ENCODE results near the gene LILRB3. TPM values are rescaled to one million over a fixed set of nuclear protein-coding genes. Genes with fewer than 3 reads are reported as not detected.
"Not testable (repeated sequence)": the region's sequence is repeated elsewhere in the genome, so short reads cannot be mapped to it uniquely, and the experiment has no call there.

LILRB3 gene
- 1 to 10 TPM in 1 of 2 donors, under 1 TPM in 1; 0.31 to 1.2 TPM for total RNA-seq

DNA sequence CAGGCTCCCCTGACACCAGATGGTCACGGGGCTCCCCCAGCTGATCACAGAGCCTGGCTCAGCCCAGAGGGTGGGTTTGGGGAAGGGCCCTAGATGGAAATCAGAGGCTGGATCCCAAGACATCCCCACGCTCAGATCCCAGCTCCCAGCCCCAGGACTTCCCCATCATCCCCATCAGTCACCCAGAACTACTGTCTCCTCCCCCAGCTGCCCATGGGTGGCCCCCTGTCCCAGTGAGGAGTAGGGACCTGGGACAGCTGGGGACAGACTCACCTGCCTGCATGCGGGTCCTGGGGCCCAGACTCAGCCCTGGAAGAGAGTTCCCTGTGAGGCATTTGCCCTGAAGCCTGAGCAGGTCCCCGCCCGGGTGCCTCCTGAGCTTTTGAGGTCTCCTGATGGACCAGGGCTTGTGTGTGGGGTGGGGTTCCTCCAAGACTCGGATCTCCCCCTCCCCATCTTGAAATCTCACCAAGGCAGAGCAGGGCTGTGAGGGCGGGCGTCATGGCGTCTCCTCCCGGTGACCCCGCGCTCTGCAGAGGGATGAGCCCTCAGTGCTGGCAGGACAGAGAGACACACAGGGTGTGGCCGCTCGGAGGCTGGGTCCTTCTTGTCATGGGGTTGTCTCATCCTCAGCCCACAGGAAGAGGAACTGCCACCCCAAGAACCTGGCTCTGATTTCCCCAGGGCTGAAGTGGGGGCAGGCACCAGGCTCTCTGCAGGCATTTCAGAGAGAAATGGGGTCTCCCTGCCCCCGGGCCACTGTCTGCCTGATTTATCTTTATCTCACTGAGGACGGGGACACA, at the start of gene LILRB3:
LILRB3 (minus strand) TSS at position 534 of the 803 bp plus-strand sequence; CDS start at position 503, 31 bp downstream.
- not testable (repeated sequence) for H3K4me1 Mint-ChIP-seq (ENCODE audit: low read depth); H3K36me3 Mint-ChIP-seq (ENCODE audit: insufficient read depth in 2 of 2); H3K27ac Mint-ChIP-seq; H3K4me3 Mint-ChIP-seq; H3K9me3 Mint-ChIP-seq; DNase-seq
- peak; percentile 26 to 57 for ATAC-seq (replicated peaks in 1 of 2)
- peaks cover 11% of the 10 kb centered on the region for H3K27me3 Mint-ChIP-seq (ENCODE audit: low read depth)

DNA sequence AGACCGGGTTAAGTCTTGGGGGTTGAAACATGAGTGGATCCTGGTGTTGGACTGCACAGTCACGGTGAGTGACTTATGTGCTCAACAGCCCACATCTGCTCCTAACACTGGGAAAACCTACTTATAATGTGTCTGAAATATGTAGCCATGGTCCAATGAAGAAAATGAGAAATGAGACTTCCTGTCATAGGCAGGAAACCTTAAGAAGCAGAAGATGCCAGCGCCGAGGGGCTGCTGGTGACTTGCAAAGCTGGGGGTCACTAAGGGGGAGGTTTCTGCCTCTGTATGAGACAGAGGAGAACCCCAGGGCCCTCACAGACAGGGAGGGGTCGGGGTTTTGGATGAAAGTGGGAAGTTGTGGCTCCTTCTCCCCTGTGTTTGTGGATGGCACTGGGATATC, 49.4 kb upstream of the LILRB3 start:
- not testable (repeated sequence) for H3K9me3 Mint-ChIP-seq; H3K36me3 Mint-ChIP-seq (ENCODE audit: insufficient read depth in 2 of 2); H3K4me3 Mint-ChIP-seq; ATAC-seq (replicated peaks in 1 of 2); H3K4me1 Mint-ChIP-seq (ENCODE audit: low read depth); H3K27ac Mint-ChIP-seq; DNase-seq
- H3K27me3 Mint-ChIP-seq (ENCODE audit: low read depth) = peaks cover 42% of the 10 kb centered on the region

DNA sequence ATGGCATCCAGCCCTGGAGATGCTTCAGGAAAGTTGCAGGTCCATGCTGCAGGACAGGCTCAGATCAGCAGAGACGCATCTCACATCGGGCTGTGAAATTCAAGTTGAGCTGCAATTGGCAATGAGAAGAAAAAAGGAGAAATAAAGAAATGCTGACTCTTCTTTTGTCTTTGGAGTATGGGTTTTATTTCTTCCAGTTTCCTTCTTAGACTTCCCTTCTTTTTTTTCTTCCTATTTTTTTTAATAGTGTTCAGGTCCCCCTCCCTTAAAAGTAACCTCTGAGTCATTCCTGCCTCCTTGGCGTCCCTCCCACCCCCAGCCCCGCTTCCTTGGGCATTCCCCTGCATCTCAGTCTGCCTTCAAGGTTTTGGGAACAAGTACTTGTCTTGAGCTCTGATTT, 48.8 kb upstream of the LILRB3 start:
- not testable (repeated sequence) for H3K4me1 Mint-ChIP-seq (ENCODE audit: low read depth); H3K36me3 Mint-ChIP-seq (ENCODE audit: insufficient read depth in 2 of 2); H3K9me3 Mint-ChIP-seq; ATAC-seq (replicated peaks in 1 of 2); H3K4me3 Mint-ChIP-seq; DNase-seq; H3K27ac Mint-ChIP-seq
- peaks cover 42% of the 10 kb centered on the region for H3K27me3 Mint-ChIP-seq (ENCODE audit: low read depth)

DNA sequence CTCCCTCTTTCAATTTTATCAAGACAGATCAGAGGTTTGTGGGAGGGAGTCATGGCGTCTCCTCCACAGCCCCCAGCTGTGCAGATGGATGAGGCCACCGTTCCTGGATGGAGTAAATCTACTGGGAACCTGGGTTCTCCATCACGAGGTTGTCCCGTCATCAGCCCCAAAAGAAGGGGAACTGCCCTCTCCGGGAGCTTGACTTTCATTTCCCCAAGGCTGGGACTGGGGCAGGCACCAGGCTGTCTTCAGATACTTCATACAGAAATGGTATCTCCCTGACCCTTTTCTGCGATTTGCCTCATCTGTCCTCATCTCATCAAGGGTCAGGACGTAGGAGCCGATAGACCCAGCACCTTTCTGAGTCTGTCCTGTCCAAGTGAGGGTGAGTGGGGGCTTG, 48.3 kb upstream of the LILRB3 start:
- ATAC-seq (replicated peaks in 1 of 2) = no peak
- peaks cover 42% of the 10 kb centered on the region for H3K27me3 Mint-ChIP-seq (ENCODE audit: low read depth)
- H3K4me3 Mint-ChIP-seq = no peak overlapping the region
- H3K4me1 Mint-ChIP-seq (ENCODE audit: low read depth) = no peaks in the 10 kb centered on the region
- H3K36me3 Mint-ChIP-seq (ENCODE audit: insufficient read depth in 2 of 2) = no peaks in the 10 kb centered on the region
- H3K9me3 Mint-ChIP-seq = no peaks in the 10 kb centered on the region
- no peak for DNase-seq
- H3K27ac Mint-ChIP-seq = no peak overlapping the region

DNA sequence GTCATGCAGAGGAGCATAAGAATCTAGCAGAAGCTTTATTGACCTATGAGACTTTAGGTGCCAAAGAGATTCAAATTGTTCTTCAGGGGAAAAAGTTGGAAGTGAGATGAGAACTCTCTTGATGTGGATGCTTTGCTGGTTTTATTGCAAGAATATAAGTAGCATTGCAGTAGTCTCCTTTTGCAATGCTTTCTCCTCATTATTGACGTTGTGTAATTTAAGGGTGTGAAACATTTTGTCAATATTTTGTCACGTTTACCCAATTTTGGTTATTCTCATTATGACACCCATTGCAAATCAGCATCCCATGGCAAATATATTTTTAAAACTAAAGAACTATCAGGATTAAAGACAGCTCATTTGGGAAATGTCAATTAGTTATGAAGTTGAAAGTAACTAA, 46.1 kb upstream of the LILRB3 start:
- Mint-ChIP-seq H3K9me3 (no peaks in the 10 kb centered on the region), H3K27me3 (ENCODE audit: low read depth) (peaks cover 51% of the 10 kb centered on the region), H3K4me3 (no peak overlapping the region), H3K36me3 (ENCODE audit: insufficient read depth in 2 of 2) (no peaks in the 10 kb centered on the region), H3K27ac (no peak overlapping the region), H3K4me1 (ENCODE audit: low read depth) (no peaks in the 10 kb centered on the region)
- DNase-seq (no peak), ATAC-seq (replicated peaks in 1 of 2) (no peak)

DNA sequence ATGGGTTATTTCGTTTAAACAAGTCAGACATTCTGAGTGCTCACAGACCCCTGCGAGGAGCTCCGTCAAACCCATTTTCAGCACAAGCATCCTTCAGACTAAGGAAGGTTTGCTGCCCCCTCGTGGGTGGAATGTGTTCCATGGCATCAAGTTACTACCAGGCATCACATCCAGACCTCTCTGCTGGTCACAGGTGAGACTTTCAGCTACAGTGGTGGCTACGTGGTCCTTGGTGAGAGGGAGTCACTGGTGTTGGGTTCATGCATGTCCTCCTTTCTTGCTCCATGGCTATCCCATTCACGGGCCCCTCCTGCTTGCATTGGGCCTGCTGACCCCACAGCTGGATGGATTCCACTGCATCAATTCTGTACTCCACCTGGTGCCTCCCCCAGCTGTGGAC, 43.3 kb upstream of the LILRB3 start:
- peak; percentile 68 to 75 for DNase-seq

DNA sequence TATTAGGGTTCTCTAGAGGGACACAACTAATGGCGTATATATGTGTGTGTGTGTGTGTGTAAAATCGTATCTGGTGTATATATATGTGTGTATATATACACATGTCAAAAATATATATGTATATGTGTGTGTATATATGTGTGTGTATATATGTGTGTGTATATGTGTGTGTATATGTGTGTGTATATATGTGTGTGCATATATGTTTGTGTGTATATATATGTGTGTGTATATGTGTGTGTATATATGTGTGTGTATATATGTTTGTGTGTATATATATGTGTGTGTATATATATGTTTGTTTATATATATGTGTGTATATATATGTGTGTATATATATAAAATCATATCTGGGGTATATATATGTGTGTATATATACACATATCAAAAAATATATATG, 39.7 kb upstream of the LILRB3 start:
- no peak overlapping the region for H3K27ac Mint-ChIP-seq
- ATAC-seq (replicated peaks in 1 of 2) = no peak
- peaks cover 16% of the 10 kb centered on the region for H3K27me3 Mint-ChIP-seq (ENCODE audit: low read depth)
- no peak overlapping the region for H3K4me3 Mint-ChIP-seq
- no peak for DNase-seq
- H3K4me1 Mint-ChIP-seq (ENCODE audit: low read depth) = no peaks in the 10 kb centered on the region
- H3K9me3 Mint-ChIP-seq = no peaks in the 10 kb centered on the region
- no peaks in the 10 kb centered on the region for H3K36me3 Mint-ChIP-seq (ENCODE audit: insufficient read depth in 2 of 2)

More for the DNA sequence above, 43.3 kb upstream of the LILRB3 start:
- ATAC-seq (replicated peaks in 1 of 2) = peak; percentile 64
- H3K27ac Mint-ChIP-seq = no peak overlapping the region
- H3K9me3 Mint-ChIP-seq = no peaks in the 10 kb centered on the region
- no peaks in the 10 kb centered on the region for H3K36me3 Mint-ChIP-seq (ENCODE audit: insufficient read depth in 2 of 2)
- no peaks in the 10 kb centered on the region for H3K4me1 Mint-ChIP-seq (ENCODE audit: low read depth)
- no peak overlapping the region for H3K4me3 Mint-ChIP-seq
- H3K27me3 Mint-ChIP-seq (ENCODE audit: low read depth) = peaks cover 41% of the 10 kb centered on the region

DNA sequence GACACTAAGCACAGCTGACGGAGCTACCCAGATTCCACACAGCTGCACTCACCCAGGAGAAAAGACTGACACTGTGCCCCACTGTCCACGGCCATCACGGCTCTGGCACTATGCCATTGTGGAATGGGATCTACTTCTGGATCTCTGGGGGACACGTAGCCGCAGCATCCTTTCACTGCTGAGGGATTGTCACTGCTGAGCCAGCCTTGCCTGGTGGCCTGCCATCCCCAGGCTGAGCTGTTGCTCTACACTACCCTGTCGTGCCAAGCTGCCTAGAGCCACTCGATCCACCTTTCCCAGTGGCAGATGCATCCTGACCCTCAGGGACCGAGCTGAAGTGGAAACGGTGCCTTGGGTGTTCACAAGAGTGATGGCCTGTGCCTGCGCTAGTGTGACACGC, 39.3 kb upstream of the LILRB3 start:
- ATAC-seq (replicated peaks in 1 of 2) (no peak), DNase-seq (no peak)
- Mint-ChIP-seq H3K4me1 (ENCODE audit: low read depth) (no peaks in the 10 kb centered on the region), H3K4me3 (no peak overlapping the region), H3K36me3 (ENCODE audit: insufficient read depth in 2 of 2) (no peaks in the 10 kb centered on the region), H3K9me3 (no peaks in the 10 kb centered on the region), H3K27me3 (ENCODE audit: low read depth) (peaks cover 15% of the 10 kb centered on the region), H3K27ac (no peak overlapping the region)

DNA sequence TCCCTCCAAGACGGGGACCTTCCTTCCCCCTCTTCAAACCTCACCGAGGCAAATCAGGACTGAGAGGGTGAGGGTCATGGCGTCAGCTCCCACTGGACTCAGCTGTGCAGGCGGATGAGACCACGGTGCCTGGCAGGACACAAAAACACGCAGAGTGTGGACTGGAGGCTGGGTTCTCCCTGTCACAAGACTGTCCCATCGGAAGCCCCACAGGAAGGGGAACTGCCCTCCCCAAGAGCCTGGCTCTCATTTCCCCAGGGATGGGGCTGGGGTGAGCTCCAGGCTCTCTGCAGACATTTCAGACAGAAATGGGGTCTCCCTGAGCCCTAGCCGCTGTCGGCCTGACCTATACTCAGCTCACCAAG, 34.3 kb upstream of the LILRB3 start, which contains the start of gene LILRB5:
LILRB5 (minus strand) TSS at position 158 of the 365 bp plus-strand sequence; CDS start at position 78, 80 bp downstream.
- ATAC-seq (replicated peaks in 1 of 2) (no peak), DNase-seq (no peak)
- Mint-ChIP-seq H3K9me3 (no peaks in the 10 kb centered on the region), H3K27ac (no peak within 1 kb of the TSS), H3K27me3 (ENCODE audit: low read depth) (peaks cover 6% of the 10 kb centered on the region), H3K36me3 (ENCODE audit: insufficient read depth in 2 of 2) (no peaks in the 10 kb centered on the region), H3K4me3 (no peak within 1 kb of the TSS), H3K4me1 (ENCODE audit: low read depth) (no peaks in the 10 kb centered on the region)

DNA sequence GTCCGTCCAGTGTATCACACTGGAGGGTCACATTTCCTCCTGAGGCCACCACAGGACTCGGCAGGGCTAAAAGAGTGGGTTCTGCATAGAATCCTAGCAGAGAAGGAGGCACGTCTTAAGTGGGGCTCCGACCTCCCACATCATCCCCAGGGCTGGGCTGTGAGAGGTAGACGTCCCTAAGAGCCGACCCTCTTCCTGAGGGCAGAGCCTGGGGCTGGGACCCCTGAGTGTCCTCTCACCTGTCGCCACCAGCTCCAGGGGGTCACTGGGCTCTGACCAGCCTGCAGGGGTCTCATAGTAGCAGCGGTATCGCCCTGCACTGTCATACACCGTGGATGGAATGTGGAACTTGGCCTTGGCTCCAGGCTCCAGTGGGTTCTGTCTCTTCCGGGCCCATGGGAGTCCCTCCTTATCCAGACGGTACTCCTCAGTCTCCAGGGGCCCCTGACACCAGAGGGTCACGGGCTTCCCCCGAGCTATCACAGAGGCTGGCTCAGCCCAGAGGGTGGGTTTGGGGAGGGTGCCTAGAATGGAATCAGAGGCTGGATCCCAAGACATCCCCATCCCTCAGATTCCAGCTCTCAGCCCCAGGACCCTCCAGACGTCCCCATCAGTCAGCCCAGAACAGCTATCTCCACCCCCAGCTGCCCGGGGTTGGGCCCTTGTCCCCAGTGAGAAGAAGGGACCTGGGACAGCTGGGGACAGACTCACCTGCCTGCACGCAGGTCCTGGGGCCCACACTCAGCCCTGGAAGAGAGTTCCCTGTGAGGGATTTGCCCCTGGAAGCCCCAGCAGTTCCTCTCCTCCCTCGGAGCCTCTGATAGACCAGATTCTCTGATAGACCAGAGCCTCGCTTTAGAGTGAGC, 33.7 kb upstream of the LILRB3 start:
- Mint-ChIP-seq H3K27me3 (ENCODE audit: low read depth) (peaks cover 6% of the 10 kb centered on the region), H3K9me3 (no peaks in the 10 kb centered on the region), H3K4me1 (ENCODE audit: low read depth) (no peaks in the 10 kb centered on the region), H3K36me3 (ENCODE audit: insufficient read depth in 2 of 2) (no peaks in the 10 kb centered on the region), H3K4me3 (no peak overlapping the region), H3K27ac (no peak overlapping the region)
- DNase-seq = no peak
- ATAC-seq (replicated peaks in 1 of 2) = no peak

DNA sequence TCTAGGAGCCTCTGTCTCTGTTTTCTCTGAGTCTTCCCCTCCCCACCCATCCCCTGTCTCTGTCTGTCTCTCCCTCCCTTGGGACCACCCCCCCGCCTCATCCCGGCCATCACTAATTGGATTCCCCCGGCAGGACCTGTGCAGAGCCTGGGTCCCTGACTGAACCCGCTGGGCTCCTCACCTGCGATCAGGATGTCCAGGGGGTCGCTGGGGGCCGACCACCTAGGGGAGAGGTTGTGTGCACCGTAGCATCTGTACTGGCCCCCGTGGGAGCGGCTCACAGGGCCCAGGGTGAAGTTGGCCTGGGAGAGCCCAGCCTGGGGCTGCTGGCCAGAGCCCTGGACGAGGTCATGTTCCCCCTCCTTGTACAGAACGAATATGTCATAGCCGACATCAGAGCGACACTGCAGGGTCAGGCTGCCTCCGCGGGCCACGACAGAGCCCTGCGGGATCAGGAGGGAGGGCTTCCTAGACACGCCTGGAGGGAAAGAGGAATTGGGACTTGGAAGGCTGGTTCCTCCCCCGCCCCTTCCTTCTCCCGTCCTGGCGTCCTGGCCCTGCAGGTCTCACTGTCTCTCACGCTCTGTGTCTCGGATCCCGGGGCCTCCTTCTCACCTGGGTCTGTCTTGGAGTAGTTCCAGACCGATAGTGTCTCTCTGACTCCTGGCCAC, 32.4 kb upstream of the LILRB3 start:
- DNase-seq = no peak
- Mint-ChIP-seq H3K9me3 (no peaks in the 10 kb centered on the region), H3K27me3 (ENCODE audit: low read depth) (peaks cover 6% of the 10 kb centered on the region), H3K27ac (no peak overlapping the region), H3K4me3 (no peak overlapping the region), H3K36me3 (ENCODE audit: insufficient read depth in 2 of 2) (no peaks in the 10 kb centered on the region), H3K4me1 (ENCODE audit: low read depth) (no peaks in the 10 kb centered on the region)
- ATAC-seq (replicated peaks in 1 of 2) = no peak

DNA sequence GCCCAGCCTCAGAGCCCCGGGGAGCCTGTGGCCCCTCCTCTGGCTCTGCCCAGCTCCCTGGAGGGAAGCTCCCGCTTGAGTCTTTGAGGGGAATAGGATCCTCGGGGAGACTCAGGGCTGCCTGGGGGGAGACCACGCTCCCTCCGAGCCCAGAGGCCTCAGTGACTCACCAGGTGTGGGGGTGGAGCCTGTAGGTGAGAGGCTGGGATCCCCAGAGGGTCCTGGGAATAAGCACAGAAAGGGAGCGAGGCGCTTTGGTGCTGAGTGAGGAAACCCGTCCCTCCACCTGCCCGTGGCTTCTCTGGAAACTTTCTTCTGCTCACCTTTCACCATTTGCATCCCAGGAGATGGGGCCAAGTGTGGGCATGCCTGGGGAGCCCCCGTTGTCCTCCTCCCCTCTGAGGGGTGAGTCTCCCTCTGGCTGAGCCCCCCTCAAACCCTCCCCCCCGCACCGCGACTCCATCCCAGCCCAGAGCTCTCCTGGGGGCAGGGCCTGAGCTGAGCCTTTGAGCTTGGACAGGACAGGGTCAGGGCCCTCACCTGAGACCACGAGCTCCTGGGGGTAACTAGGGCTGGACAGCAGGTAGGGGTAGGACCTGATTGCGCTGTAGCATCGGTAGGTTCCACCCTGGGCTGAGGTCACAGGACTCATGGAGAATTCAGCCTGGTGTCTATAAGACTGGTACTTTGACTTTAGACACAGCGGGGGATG, 31.5 kb upstream of the LILRB3 start:
- ATAC-seq (replicated peaks in 1 of 2) = no peak
- no peaks in the 10 kb centered on the region for H3K4me1 Mint-ChIP-seq (ENCODE audit: low read depth)

More for the DNA sequence above, 31.5 kb upstream of the LILRB3 start:
- Mint-ChIP-seq H3K9me3 (no peaks in the 10 kb centered on the region), H3K27ac (no peak overlapping the region), H3K36me3 (ENCODE audit: insufficient read depth in 2 of 2) (no peaks in the 10 kb centered on the region), H3K27me3 (ENCODE audit: low read depth) (peaks cover 6% of the 10 kb centered on the region), H3K4me3 (no peak overlapping the region)
- DNase-seq = no peak

Measured in activated T-cell treated with anti-CD3 and anti-CD28 coated beads, Interleukin-2, amount 50 U/mL, for 72 hours (primary cell).